Smooth muscle cell (in vitro differentiated cells): ENCODE measurements around the gene PTPN21. TPM values are rescaled to one million over a fixed set of nuclear protein-coding genes. Genes with fewer than 3 reads are reported as not detected.

ENCODE experiments used
- DNase-seq: peaks from one replicate; lab custom pipeline; 2025; ENCODE audit not compliant: unreplicated experiment; lab: John Stamatoyannopoulos, UW
- H2AFZ ChIP-seq: fragments of 200-600 bp; sonication (generic); 2 replicates; pipeline ENCODE4 v1.6.0; 2016; ENCODE audit warnings: antibody characterized with exemption, low read depth, mild to moderate bottlenecking
- H3F3A ChIP-seq: fragments of 200-600 bp; sonication (generic); 2 replicates; pipeline ENCODE4 v1.6.0; 2017; ENCODE audit warnings: antibody characterized with exemption, low read depth
- H3K27ac ChIP-seq: fragments of 200-600 bp; sonication (generic); 2 replicates; pipeline ENCODE4 v1.5.1; 2016; ENCODE audit warnings: low read depth, mild to moderate bottlenecking
- H3K27me3 ChIP-seq: fragments of 200-600 bp; sonication (generic); 2 replicates; pipeline ENCODE4 v1.6.1; 2016; ENCODE audit warnings: low read depth, mild to moderate bottlenecking
- H3K36me3 ChIP-seq: fragments of 200-600 bp; sonication (generic); 2 replicates; pipeline ENCODE4 v1.5.1; 2016; ENCODE audit warnings: low read depth
- H3K4me1 ChIP-seq: fragments of 200-600 bp; sonication (generic); 2 replicates; pipeline ENCODE4 v1.5.1; 2016; ENCODE audit warnings: low read depth
- H3K4me2 ChIP-seq: fragments of 200-600 bp; sonication (generic); 2 replicates; pipeline ENCODE4 v1.6.0; 2016; ENCODE audit warnings: mild to moderate bottlenecking
- H3K4me3 ChIP-seq: fragments of 200-600 bp; sonication (generic); 2 replicates; pipeline ENCODE4 v1.5.1; 2016; ENCODE audit warnings: mild to moderate bottlenecking
- H3K79me2 ChIP-seq: fragments of 200-600 bp; sonication (generic); 2 replicates; pipeline ENCODE4 v1.6.0; 2016; ENCODE audit warnings: low read depth, mild to moderate bottlenecking
- H3K9ac ChIP-seq: fragments of 200-600 bp; sonication (generic); 2 replicates; pipeline ENCODE4 v1.6.0; 2016; ENCODE audit warnings: low read depth
- H3K9me3 ChIP-seq: fragments of 200-600 bp; sonication (generic); replicated peaks from 2 replicates; pipeline ENCODE4 v1.5.1; 2016; ENCODE audit warnings: low read depth
- H4K20me1 ChIP-seq: fragments of 200-600 bp; sonication (generic); 2 replicates; pipeline ENCODE4 v1.6.0; 2016; ENCODE audit warnings: low read depth
- WGBS: methylation state at CpG from one replicate; pipeline ENCODE4 v1.1.7; 2016; ENCODE audit warnings: low lambda C conversion rate; 5-methylcytosine and 5-hydroxymethylcytosine counted together
- polyA plus RNA-seq: library from polyadenylated mRNA; unstranded; fragments of >200 nt; fragmentation: Nextera tagmentation; extraction: Ambion mirVana; gene quantifications from 2 replicates; pipeline ENCODE4 v1.2.1, GENCODE V29; 2016
- total RNA-seq: library from RNA; depleted of rRNA; stranded (reverse); fragments of >200 nt; gene quantifications from 2 replicates; pipeline ENCODE4 v1.2.3, GENCODE V29; 2014
- TF ChIP-seq, protein P1 (sequence below): fragments of 200-600 bp; sonication (generic); IDR thresholded peaks from 2 replicates; pipeline ENCODE4 v1.5.1; 2017; ENCODE audit warnings: borderline replicate concordance, mild to moderate bottlenecking, antibody characterized with exemption; ENCODE audit not compliant: insufficient read depth, poor library complexity, severe bottlenecking

Gene PTPN21
- total and polyA plus RNA-seq, 2 experiments from 2014 or later = 8.1 to 12.2 TPM

DNA sequence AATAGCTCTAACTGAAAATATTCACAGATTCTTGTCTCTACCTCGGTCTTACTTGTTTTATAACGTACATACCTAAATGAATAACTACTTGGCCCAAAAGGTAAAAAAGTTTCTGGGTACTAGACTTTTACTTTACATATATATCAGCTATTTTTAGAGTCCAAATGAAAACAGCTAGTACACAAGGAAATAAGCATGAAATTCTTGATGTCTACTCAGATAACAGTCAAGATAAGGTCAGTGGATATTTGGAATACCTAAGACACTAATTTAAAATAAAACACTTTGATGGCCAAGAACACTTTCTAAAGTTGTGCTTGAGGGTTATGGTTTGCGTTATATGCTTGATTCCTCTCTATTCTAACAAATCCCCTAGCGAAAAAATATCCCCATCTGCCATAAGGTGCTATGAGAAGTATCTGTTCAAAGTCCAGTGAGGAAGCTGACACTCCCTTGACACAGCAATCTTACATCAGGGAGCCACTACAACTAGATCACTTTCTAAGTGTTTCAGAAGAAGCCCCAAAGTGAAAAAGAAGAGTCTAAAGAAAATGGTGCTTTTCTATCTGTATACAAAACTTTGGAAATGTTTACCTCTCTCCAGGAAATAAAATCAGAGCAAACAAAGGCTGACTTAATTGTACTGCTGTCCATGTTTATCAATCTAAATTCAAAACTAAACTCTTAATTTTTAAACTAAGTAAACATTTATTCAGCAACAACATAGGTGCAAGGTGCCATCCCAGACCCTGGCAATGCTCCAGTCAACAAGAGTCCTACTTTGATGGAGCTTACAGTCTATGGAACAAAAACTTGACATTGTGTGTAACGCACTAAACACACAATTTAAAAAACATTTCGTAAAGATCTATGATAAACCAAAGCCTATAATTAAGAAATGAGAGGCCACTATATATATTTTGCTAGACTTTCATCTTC lies 11.7 kb downstream of the PTPN21 start:
- Histone ChIP-seq H2AFZ (no peak overlapping the region), H3K79me2 (peaks cover 72% of the 10 kb centered on the region), H3K4me3 (no peak overlapping the region), H3K4me2 (no peak overlapping the region), H4K20me1 (peaks cover 78% of the 10 kb centered on the region), H3K4me1 (no peaks in the 10 kb centered on the region), H3F3A (no peaks in the 10 kb centered on the region), H3K27ac (no peak overlapping the region), H3K27me3 (no peaks in the 10 kb centered on the region), H3K36me3 (peaks cover 5% of the 10 kb centered on the region), H3K9me3 (no peaks in the 10 kb centered on the region), H3K9ac (no peak overlapping the region)
- DNase-seq = no peak
- TF ChIP-seq, protein P1, sequence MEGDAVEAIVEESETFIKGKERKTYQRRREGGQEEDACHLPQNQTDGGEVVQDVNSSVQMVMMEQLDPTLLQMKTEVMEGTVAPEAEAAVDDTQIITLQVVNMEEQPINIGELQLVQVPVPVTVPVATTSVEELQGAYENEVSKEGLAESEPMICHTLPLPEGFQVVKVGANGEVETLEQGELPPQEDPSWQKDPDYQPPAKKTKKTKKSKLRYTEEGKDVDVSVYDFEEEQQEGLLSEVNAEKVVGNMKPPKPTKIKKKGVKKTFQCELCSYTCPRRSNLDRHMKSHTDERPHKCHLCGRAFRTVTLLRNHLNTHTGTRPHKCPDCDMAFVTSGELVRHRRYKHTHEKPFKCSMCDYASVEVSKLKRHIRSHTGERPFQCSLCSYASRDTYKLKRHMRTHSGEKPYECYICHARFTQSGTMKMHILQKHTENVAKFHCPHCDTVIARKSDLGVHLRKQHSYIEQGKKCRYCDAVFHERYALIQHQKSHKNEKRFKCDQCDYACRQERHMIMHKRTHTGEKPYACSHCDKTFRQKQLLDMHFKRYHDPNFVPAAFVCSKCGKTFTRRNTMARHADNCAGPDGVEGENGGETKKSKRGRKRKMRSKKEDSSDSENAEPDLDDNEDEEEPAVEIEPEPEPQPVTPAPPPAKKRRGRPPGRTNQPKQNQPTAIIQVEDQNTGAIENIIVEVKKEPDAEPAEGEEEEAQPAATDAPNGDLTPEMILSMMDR = no peak
- 92% methylated on average over 6 of the region's 6 CpGs for WGBS

DNA sequence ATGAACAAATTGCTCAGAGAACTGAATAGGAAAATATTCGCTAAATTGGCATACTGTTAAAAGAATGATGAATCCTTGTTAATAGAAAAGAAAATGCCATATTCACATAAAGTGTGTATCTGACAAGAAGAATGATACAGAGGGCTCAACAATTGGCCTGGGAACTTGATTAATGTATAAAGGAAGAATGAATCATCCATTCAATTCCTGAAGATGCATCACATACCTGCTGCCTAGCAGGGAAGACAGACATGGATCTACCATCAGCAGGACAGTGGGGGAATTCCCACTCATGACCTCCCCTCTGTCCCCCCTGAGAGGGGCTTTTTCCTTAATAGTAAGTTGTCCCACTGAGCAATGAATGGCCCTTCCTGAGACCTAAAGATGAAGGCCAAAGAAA lies 13.5 kb downstream of the PTPN21 start:
- DNase-seq = no peak
- no peaks in the 10 kb centered on the region for H3K27me3 ChIP-seq
- no peaks in the 10 kb centered on the region for H3F3A ChIP-seq
- H4K20me1 ChIP-seq = peaks cover 77% of the 10 kb centered on the region
- TF ChIP-seq, protein P1 = no peak
- H3K4me2 ChIP-seq = no peak overlapping the region
- H3K27ac ChIP-seq = no peak overlapping the region
- H3K9me3 ChIP-seq = no peaks in the 10 kb centered on the region
- no peaks in the 10 kb centered on the region for H3K4me1 ChIP-seq
- H3K79me2 ChIP-seq = peaks cover 59% of the 10 kb centered on the region
- no peak overlapping the region for H2AFZ ChIP-seq
- H3K4me3 ChIP-seq = no peak overlapping the region
- H3K36me3 ChIP-seq = peaks cover 5% of the 10 kb centered on the region
- H3K9ac ChIP-seq = no peak overlapping the region
- 97% methylated on average over 1 of the region's 1 CpG for WGBS

DNA sequence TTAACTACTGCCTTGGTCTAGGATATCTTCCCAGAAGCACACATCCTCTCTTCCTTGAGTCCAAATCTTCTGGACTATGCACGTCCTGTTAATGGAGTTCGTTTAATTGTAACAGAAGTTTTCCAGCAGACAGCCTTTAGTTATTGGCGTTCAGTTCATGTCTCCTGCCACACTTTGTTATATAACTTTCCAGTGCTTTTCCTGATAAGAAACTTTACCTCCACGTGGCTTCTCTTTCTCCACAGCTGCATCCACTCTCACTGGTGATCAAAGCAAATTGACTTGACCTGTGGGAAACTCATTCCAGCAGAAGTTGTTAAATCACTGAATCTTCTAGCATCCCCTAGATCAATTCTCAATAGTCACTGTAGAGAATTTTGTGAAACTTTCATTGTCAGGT lies 19.0 kb downstream of the PTPN21 start:
- 85% methylated on average over 4 of the region's 4 CpGs for WGBS
- no peaks in the 10 kb centered on the region for H3K9me3 ChIP-seq
- TF ChIP-seq, protein P1 = no peak
- no peak overlapping the region for H3K4me2 ChIP-seq
- H2AFZ ChIP-seq = no peak overlapping the region
- H3K27me3 ChIP-seq = no peaks in the 10 kb centered on the region
- no peak overlapping the region for H3K27ac ChIP-seq
- peaks cover 46% of the 10 kb centered on the region for H3K79me2 ChIP-seq
- no peak overlapping the region for H3K9ac ChIP-seq
- no peaks in the 10 kb centered on the region for H3K36me3 ChIP-seq
- peaks cover 58% of the 10 kb centered on the region for H4K20me1 ChIP-seq
- no peak overlapping the region for H3K4me3 ChIP-seq
- DNase-seq = no peak
- H3K4me1 ChIP-seq = no peaks in the 10 kb centered on the region
- no peaks in the 10 kb centered on the region for H3F3A ChIP-seq
